DOHH2 (cell line): Measurements from ENCODE around the gene RAP1GAP.

ENCODE experiments used
- H3F3A ChIP-seq: fragments of 200-600 bp; sonication (generic), shearing (Covaris generic); 2 replicates; pipeline ENCODE4 v1.6.0; 2016; ENCODE audit warnings: antibody characterized with exemption, mild to moderate bottlenecking; ENCODE audit not compliant: control insufficient read depth, insufficient read depth
- H3K27ac ChIP-seq: fragments of 200-600 bp; sonication (generic); 2 replicates; pipeline ENCODE4 v1.5.1; 2014; ENCODE audit warnings: low read depth, mild to moderate bottlenecking, low read length, moderate library complexity
- H3K27me3 ChIP-seq: fragments of 200-600 bp; sonication (generic); 2 replicates; pipeline ENCODE4 v1.6.1; 2014; ENCODE audit warnings: mild to moderate bottlenecking, low read length, mixed read lengths; ENCODE audit not compliant: control insufficient read depth
- H3K36me3 ChIP-seq: fragments of 200-600 bp; sonication (generic); 2 replicates; pipeline ENCODE4 v1.6.1; 2014; ENCODE audit warnings: mild to moderate bottlenecking, low read length, moderate library complexity, mixed read lengths; ENCODE audit not compliant: control insufficient read depth
- H3K4me1 ChIP-seq: fragments of 200-600 bp; sonication (generic); 2 replicates; pipeline ENCODE4 v1.6.1; 2014; ENCODE audit warnings: mild to moderate bottlenecking, low read length, mixed read lengths; ENCODE audit not compliant: control insufficient read depth
- H3K4me2 ChIP-seq: fragments of 200-600 bp; sonication (generic); 2 replicates; pipeline ENCODE4 v1.6.0; 2014; ENCODE audit warnings: mild to moderate bottlenecking, low read length, moderate library complexity
- H3K4me3 ChIP-seq: fragments of 200-600 bp; sonication (generic); 2 replicates; pipeline ENCODE4 v1.5.1; 2014; ENCODE audit warnings: mild to moderate bottlenecking, low read length, mixed read lengths
- H3K79me2 ChIP-seq: fragments of 200-600 bp; sonication (generic); 2 replicates; pipeline ENCODE4 v1.6.1; 2014; ENCODE audit warnings: mild to moderate bottlenecking, low read length, mixed read lengths; ENCODE audit not compliant: control insufficient read depth
- H3K9me2 ChIP-seq: fragments of 200-600 bp; sonication (generic); replicated peaks from 2 replicates; pipeline ENCODE4 v1.6.1; 2014; ENCODE audit warnings: mild to moderate bottlenecking, low read length, mixed read lengths; ENCODE audit not compliant: control insufficient read depth
- H3K9me3 ChIP-seq: fragments of 200-600 bp; sonication (generic); 2 replicates; pipeline ENCODE4 v1.6.1; 2014; ENCODE audit warnings: antibody characterized with exemption, low read length, mixed read lengths; ENCODE audit not compliant: control insufficient read depth, insufficient read depth
- H4K20me1 ChIP-seq: fragments of 200-600 bp; sonication (generic); 2 replicates; pipeline ENCODE4 v1.6.0; 2014; ENCODE audit warnings: low read depth, mild to moderate bottlenecking, antibody characterized with exemption, low read length, moderate library complexity; ENCODE audit not compliant: control insufficient read depth, insufficient read depth
- CTCF ChIP-seq: fragments of 200-600 bp; sonication (generic); IDR thresholded peaks from one replicate; pipeline ENCODE4 v1.5.1; 2014; ENCODE audit warnings: antibody characterized with exemption, mild to moderate bottlenecking, low read depth, low read length; ENCODE audit not compliant: poor library complexity, severe bottlenecking
- EZH2phosphoT487 ChIP-seq: fragments of 200-600 bp; sonication (generic); IDR thresholded peaks from 2 replicates; pipeline ENCODE4 v1.6.1; 2017; ENCODE audit warnings: borderline replicate concordance, mild to moderate bottlenecking, antibody characterized with exemption, low read length, moderate library complexity, mixed read lengths

Gene RAP1GAP

GRCh38 chr1:21618561-21619374, 50.4 kb downstream of the RAP1GAP start:
- no peak overlapping the region for H3K4me3 ChIP-seq
- peaks cover 18% of the 10 kb centered on the region for H3K27me3 ChIP-seq
- H3K4me1 ChIP-seq, result peaks cover 7% of the 10 kb centered on the region

GRCh38 chr1:21618059-21618458, 51.1 kb downstream of the RAP1GAP start:
- Histone ChIP-seq H3K4me1 (peaks cover under 1% of the 10 kb centered on the region; the same call in 1 of the 2 replicates), H3K4me3 (no peak overlapping the region), H3K4me2 (no peak overlapping the region), H3K79me2 (no peaks in the 10 kb centered on the region), H3K27ac (no peak overlapping the region), H3K9me3 (no peaks in the 10 kb centered on the region), H3K36me3 (no peaks in the 10 kb centered on the region), H4K20me1 (no peaks in the 10 kb centered on the region), H3K9me2 (no peaks in the 10 kb centered on the region), H3K27me3 (peaks cover 18% of the 10 kb centered on the region), H3F3A (no peaks in the 10 kb centered on the region)
- no peak for TF ChIP-seq EZH2phosphoT487
- TF ChIP-seq CTCF, result no peak

More at GRCh38 chr1:21618561-21619374, 50.4 kb downstream of the RAP1GAP start:
- no peaks in the 10 kb centered on the region for H3K79me2 ChIP-seq
- H4K20me1 ChIP-seq, result no peaks in the 10 kb centered on the region
- no peak overlapping the region for H3K4me2 ChIP-seq
- TF ChIP-seq CTCF (no peak), EZH2phosphoT487 (no peak)
- H3K27ac ChIP-seq, result no peak overlapping the region
- H3K9me3 ChIP-seq, result no peaks in the 10 kb centered on the region
- no peaks in the 10 kb centered on the region for H3K36me3 ChIP-seq
- H3K9me2 ChIP-seq, result no peaks in the 10 kb centered on the region
- H3F3A ChIP-seq, result no peaks in the 10 kb centered on the region

GRCh38 chr1:21617126-21617738, 51.9 kb downstream of the RAP1GAP start:
- Histone ChIP-seq H3F3A (no peaks in the 10 kb centered on the region), H3K27ac (no peak overlapping the region), H4K20me1 (no peaks in the 10 kb centered on the region), H3K9me2 (no peaks in the 10 kb centered on the region), H3K4me2 (no peak overlapping the region), H3K4me1 (no peaks in the 10 kb centered on the region), H3K27me3 (peaks cover 14% of the 10 kb centered on the region), H3K79me2 (no peaks in the 10 kb centered on the region), H3K9me3 (no peaks in the 10 kb centered on the region), H3K4me3 (no peak overlapping the region), H3K36me3 (no peaks in the 10 kb centered on the region)
- no peak for TF ChIP-seq CTCF
- no peak for TF ChIP-seq EZH2phosphoT487
